Left ventricle myocardium inferior (tissue), 1 donor: ENCODE measurements around the gene RBFOX2. TPM values are rescaled to one million over a fixed set of nuclear protein-coding genes. Genes with fewer than 3 reads are reported as not detected.
"Not testable (repeated sequence)": the region's sequence is repeated elsewhere in the genome, so short reads cannot be mapped to it uniquely, and the experiment has no call there.

Experiments
- DNase-seq: peaks from one replicate; pipeline ENCODE4 v3.0.0-alpha.2; 2020
- H3K27ac ChIP-seq: fragments of 200-600 bp; replicated peaks from 2 replicates; pipeline ENCODE4 v1.8.0; 2021
- H3K27me3 ChIP-seq: fragments of 200-600 bp; 2 replicates; pipeline ENCODE4 v1.8.0; 2021; ENCODE audit warnings: low read depth
- H3K36me3 ChIP-seq: fragments of 200-600 bp; 2 replicates; pipeline ENCODE4 v1.8.0; 2021
- H3K4me1 ChIP-seq: fragments of 200-600 bp; 2 replicates; pipeline ENCODE4 v1.8.0; 2021
- H3K4me3 ChIP-seq: fragments of 200-600 bp; 2 replicates; pipeline ENCODE4 v1.8.0; 2021; ENCODE audit warnings: mild to moderate bottlenecking, moderate library complexity
- H3K9me3 ChIP-seq: fragments of 200-600 bp; replicated peaks from 2 replicates; pipeline ENCODE4 v1.8.0; 2021
- intact Hi-C: fragments of 100-400 bp; cut with micrococcal nuclease; formaldehyde crosslinking; loops from one replicate; pipeline ENCODE4 v1.11.0; 2022
- total RNA-seq: library from RNA; stranded (reverse); fragmentation: NEBNext Ultra II Directional; extraction: Animal tissue kit (Norgen Biotek cat#: 25700); gene quantifications from one replicate; pipeline ENCODE4 v1.2.1, GENCODE V29; 2021
- TF ChIP-seq, protein P1 (sequence below): fragments of 200-600 bp; IDR thresholded peaks from 2 replicates; pipeline ENCODE4 v1.8.0; 2021; ENCODE audit warnings: antibody characterized with exemption, mild to moderate bottlenecking, borderline replicate concordance
- donor health status: DM: no; HTN: yes; CAD: no; lungs with severe emphysema.

RBFOX2 gene
- total RNA-seq, 1 donor from 2014 or later: 75.4 TPM

DNA sequence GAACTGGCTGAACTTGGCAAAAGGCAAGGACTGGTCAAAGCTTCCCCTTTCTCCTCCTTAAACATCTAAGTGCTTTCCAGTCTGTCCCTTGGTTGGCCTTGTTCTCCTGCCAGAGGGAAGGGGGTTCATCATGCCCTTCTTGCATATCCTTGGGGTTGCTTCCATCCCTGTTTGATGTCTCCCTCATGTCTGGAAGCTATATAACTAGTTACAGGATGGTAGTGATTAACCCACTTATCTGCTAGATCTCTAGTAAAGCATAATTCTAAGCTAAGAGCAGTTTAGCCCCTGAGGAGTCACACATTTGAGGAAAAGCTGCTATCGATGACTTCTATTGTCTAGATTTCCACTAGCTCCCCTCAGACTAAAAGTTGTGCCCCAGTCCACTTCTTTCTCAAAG, 288.0 kb downstream of the RBFOX2 start:
- H3K36me3 ChIP-seq: peaks cover 28% of the 10 kb centered on the region
- no peak overlapping the region for H3K27ac ChIP-seq
- no peaks in the 10 kb centered on the region for H3K9me3 ChIP-seq
- H3K4me1 ChIP-seq: peaks cover 61% of the 10 kb centered on the region
- H3K4me3 ChIP-seq: no peak overlapping the region
- H3K27me3 ChIP-seq: no peaks in the 10 kb centered on the region
- TF ChIP-seq, protein P1, sequence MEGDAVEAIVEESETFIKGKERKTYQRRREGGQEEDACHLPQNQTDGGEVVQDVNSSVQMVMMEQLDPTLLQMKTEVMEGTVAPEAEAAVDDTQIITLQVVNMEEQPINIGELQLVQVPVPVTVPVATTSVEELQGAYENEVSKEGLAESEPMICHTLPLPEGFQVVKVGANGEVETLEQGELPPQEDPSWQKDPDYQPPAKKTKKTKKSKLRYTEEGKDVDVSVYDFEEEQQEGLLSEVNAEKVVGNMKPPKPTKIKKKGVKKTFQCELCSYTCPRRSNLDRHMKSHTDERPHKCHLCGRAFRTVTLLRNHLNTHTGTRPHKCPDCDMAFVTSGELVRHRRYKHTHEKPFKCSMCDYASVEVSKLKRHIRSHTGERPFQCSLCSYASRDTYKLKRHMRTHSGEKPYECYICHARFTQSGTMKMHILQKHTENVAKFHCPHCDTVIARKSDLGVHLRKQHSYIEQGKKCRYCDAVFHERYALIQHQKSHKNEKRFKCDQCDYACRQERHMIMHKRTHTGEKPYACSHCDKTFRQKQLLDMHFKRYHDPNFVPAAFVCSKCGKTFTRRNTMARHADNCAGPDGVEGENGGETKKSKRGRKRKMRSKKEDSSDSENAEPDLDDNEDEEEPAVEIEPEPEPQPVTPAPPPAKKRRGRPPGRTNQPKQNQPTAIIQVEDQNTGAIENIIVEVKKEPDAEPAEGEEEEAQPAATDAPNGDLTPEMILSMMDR: no peak
- DNase-seq: no peak
- intact Hi-C loops: no loop called here

DNA sequence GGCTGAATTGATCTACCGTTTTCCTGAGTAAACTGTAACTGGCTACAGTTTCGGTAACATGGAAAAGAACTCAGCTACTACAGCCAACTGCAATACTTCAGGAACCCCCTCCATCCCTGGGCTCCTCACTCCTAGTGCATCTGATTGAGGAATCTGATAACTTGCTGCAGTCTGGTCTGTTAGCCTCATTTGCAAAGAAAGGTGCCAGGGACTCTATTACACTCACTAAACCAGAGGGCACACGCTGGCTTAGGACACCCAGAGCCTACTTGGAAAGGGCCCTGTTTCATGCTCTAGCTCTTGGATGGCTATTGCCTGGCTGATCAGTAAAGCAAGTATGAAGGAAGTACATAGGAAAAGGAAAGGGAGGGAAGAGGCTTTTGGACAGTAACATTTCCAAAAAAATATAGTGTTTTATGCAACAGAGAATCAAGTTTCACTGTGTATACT, 288.7 kb downstream of the RBFOX2 start:
- H3K4me1 ChIP-seq: peaks cover 54% of the 10 kb centered on the region
- TF ChIP-seq, protein P1: no peak
- intact Hi-C loops: loop anchor here (10.0 kb wide), 1 partner anchor 65 kb away; no protein-coding TSS in a partner anchor
- no peaks in the 10 kb centered on the region for H3K27me3 ChIP-seq
- no peak overlapping the region for H3K27ac ChIP-seq
- no peaks in the 10 kb centered on the region for H3K9me3 ChIP-seq
- no peak for DNase-seq
- peaks cover 22% of the 10 kb centered on the region for H3K36me3 ChIP-seq
- H3K4me3 ChIP-seq: no peak overlapping the region

DNA sequence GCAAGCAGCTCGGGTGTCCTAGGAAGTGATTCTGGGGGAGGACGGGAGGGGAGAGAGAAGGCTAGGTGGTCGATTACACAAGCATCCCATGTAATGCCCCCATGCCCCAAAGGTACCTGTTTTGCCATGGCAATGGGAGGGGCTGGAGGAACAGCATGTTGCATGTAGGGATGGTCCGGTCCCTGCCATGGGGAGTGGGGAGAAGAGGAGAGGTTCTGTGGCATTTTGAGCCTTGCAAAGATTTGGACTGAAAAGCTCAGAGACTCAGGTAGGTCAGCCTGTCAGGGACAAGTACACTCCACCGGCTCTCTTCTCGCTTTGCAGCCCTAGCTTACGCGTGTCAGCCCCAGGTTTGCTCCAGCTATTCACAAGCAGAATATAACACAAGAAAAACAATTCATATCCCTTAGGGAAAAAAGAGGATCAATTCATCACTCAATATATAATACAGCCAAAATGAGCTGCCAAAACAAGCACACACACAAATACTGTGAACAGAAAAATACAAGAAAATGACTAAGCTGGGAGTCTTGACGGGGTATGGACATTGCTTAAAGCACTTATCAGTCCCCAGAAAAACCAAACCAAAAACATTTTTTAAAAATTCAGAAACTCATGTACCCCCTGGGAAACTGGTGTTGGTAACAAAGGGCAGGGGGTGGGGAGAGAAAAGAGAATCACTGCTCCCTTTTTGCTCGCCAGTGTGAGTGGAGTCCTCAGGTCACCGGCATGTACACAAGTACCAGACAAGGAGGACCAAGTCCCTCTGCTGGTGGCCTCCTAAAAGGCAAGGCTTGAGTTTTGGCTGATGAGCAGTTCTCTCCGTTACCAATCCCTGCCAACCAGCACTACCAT, 289.3 kb downstream of the RBFOX2 start:
- Histone ChIP-seq H3K36me3 (peaks cover 22% of the 10 kb centered on the region), H3K4me3 (no peak overlapping the region), H3K27me3 (no peaks in the 10 kb centered on the region), H3K27ac (no peak overlapping the region), H3K9me3 (no peaks in the 10 kb centered on the region), H3K4me1 (peaks cover 54% of the 10 kb centered on the region)
- no peak for DNase-seq
- intact Hi-C loops: loop anchor here (10.0 kb wide), 1 partner anchor 65 kb away; no protein-coding TSS in a partner anchor
- TF ChIP-seq, protein P1: peak; percentile 54

DNA sequence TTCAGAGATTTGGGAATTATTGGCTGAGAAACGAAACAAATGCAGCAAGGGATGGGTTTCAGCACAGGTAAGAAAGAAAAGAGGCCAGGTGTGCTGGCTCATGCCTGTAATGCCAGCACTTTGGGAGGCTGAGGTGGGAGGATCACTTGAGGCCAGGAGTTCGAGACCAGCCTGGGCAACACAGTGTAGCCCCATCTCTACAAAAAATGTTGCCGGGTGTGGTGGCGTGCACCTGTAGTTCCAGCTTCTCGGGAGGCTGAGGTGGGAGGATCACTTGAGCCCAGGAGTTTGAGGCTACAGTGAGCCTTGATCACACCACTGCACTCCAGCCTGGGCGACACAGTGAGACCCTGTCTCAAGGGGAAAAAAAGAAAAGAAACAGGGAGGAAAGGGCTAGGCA, 290.7 kb downstream of the RBFOX2 start:
- not testable (repeated sequence) for H3K27me3 ChIP-seq, H3K4me3 ChIP-seq, DNase-seq, H3K27ac ChIP-seq, H3K9me3 ChIP-seq
- peaks cover 16% of the 10 kb centered on the region for H3K36me3 ChIP-seq
- intact Hi-C loops: loop anchor here (10.0 kb wide), 1 partner anchor 63 kb away; no protein-coding TSS in a partner anchor
- H3K4me1 ChIP-seq: peaks cover 51% of the 10 kb centered on the region

DNA sequence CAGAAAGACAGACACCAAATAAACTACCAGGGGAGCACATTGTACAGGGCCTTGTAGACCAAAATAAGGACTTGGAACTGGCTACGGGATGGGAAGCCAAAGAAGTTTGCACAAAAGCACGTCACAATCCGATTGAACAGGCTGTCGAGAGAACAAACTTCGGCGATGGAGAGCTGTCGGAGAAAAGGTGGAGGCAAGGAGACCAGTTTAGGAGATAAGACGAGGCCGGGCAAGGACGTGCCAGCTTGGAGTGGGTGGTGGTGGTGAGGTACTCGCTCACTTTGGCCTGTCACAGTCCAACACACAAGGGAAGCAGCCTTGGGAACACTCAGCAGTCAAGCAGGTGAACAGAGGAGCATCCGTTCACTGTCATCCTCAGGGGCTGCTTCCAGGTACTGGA, 291.9 kb downstream of the RBFOX2 start:
- intact Hi-C loops: loop anchor here (10.0 kb wide), 1 partner anchor 62 kb away; no protein-coding TSS in a partner anchor
- no peak for DNase-seq

More for the DNA sequence above, 291.9 kb downstream of the RBFOX2 start:
- TF ChIP-seq, protein P1: no peak
- peaks cover 16% of the 10 kb centered on the region for H3K36me3 ChIP-seq
- H3K27me3 ChIP-seq: no peaks in the 10 kb centered on the region
- no peak overlapping the region for H3K4me3 ChIP-seq
- H3K9me3 ChIP-seq: no peaks in the 10 kb centered on the region
- no peak overlapping the region for H3K27ac ChIP-seq
- H3K4me1 ChIP-seq: peaks cover 39% of the 10 kb centered on the region
